ENCODE measurements around the gene IL1RAPL2.

Gene IL1RAPL2

GRCh38 chrX:105241056-105241455 lies 675.1 kb downstream of the IL1RAPL2 start:
- Histone ChIP-seq H3K79me2 (ENCODE audit: control insufficient read depth, low read length) (no peaks in the 10 kb centered on the region), H3K4me1 (ENCODE audit: control insufficient read depth, low read length) (no peaks in the 10 kb centered on the region), H3K4me2 (ENCODE audit: low read length) (no peak overlapping the region), H3K9me2 (replicated peaks; ENCODE audit: control insufficient read depth, low read length) (no peaks in the 10 kb centered on the region), H3F3A (ENCODE audit: control insufficient read depth, insufficient read depth) (no peaks in the 10 kb centered on the region), H3K27ac (ENCODE audit: low read depth, low read length) (no peak overlapping the region), H4K20me1 (ENCODE audit: control insufficient read depth, insufficient read depth, low read depth, low read length) (no peaks in the 10 kb centered on the region), H3K27me3 (ENCODE audit: control insufficient read depth, low read length) (no peaks in the 10 kb centered on the region), H3K9me3 (ENCODE audit: control insufficient read depth, insufficient read depth, low read length) (no peaks in the 10 kb centered on the region), H3K4me3 (ENCODE audit: low read length) (no peak overlapping the region), H3K36me3 (ENCODE audit: control insufficient read depth, low read length) (no peaks in the 10 kb centered on the region)
- no peak for TF ChIP-seq EZH2phosphoT487 (IDR thresholded peaks at IDR 0.05; ENCODE audit: borderline replicate concordance, low read length)
- TF ChIP-seq, protein P1, sequence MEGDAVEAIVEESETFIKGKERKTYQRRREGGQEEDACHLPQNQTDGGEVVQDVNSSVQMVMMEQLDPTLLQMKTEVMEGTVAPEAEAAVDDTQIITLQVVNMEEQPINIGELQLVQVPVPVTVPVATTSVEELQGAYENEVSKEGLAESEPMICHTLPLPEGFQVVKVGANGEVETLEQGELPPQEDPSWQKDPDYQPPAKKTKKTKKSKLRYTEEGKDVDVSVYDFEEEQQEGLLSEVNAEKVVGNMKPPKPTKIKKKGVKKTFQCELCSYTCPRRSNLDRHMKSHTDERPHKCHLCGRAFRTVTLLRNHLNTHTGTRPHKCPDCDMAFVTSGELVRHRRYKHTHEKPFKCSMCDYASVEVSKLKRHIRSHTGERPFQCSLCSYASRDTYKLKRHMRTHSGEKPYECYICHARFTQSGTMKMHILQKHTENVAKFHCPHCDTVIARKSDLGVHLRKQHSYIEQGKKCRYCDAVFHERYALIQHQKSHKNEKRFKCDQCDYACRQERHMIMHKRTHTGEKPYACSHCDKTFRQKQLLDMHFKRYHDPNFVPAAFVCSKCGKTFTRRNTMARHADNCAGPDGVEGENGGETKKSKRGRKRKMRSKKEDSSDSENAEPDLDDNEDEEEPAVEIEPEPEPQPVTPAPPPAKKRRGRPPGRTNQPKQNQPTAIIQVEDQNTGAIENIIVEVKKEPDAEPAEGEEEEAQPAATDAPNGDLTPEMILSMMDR (IDR thresholded peaks at IDR 0.05; ENCODE audit: low read depth, low read length, poor library complexity, severe bottlenecking): no peak

DNA sequence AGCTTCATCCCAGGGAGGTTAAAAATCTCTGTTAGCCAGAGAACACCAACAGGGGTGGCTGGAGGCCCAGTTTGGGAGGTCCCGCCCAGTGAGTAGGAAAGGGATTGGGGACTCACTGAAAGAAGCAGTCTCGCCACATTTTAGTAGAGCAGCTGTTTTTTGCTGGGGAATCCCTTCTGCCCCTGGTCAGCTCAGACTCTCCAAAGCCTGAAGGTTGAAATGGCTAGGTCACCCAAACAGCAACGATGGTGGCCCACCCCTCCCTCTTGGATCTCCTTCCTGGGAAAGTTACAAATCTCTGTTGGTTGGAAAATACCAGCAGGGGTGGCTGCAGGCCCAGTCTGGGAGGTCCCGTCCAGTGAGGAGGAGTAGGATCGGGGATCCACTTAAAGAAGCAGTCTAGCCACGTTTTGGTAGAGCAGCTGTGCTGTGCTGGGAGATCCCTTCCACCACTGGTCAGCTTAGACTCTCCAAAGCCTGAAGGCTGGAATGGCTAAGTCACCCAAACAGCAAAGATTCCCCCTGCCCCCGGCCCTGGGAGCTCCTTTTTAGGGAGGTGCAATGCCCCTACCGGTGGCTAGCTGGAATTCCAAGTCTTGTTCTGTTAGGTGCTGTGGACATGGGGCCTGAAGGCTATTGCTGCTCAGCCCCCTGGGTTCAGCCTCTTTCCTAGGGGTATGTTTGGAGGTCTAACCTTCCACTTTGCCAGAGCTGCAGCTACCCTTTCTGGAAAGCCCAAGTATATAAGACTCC lies 694.5 kb downstream of the IL1RAPL2 start:
- Histone ChIP-seq H3K36me3 (ENCODE audit: control insufficient read depth, low read length) (no peaks in the 10 kb centered on the region), H3K4me1 (ENCODE audit: control insufficient read depth, low read length) (no peaks in the 10 kb centered on the region), H3K9me3 (ENCODE audit: control insufficient read depth, insufficient read depth, low read length) (no peaks in the 10 kb centered on the region), H3K27ac (ENCODE audit: low read depth, low read length) (no peak overlapping the region), H3K4me2 (ENCODE audit: low read length) (no peak overlapping the region), H3K4me3 (ENCODE audit: low read length) (no peak overlapping the region), H4K20me1 (ENCODE audit: control insufficient read depth, insufficient read depth, low read depth, low read length) (no peaks in the 10 kb centered on the region), H3K27me3 (ENCODE audit: control insufficient read depth, low read length) (no peaks in the 10 kb centered on the region), H3F3A (ENCODE audit: control insufficient read depth, insufficient read depth) (no peaks in the 10 kb centered on the region), H3K9me2 (replicated peaks; ENCODE audit: control insufficient read depth, low read length) (no peaks in the 10 kb centered on the region), H3K79me2 (ENCODE audit: control insufficient read depth, low read length) (no peaks in the 10 kb centered on the region)
- TF ChIP-seq, protein P1 (IDR thresholded peaks at IDR 0.05; ENCODE audit: low read depth, low read length, poor library complexity, severe bottlenecking): no peak
- no peak for TF ChIP-seq EZH2phosphoT487 (IDR thresholded peaks at IDR 0.05; ENCODE audit: borderline replicate concordance, low read length)

GRCh38 chrX:105263171-105263570 lies 697.2 kb downstream of the IL1RAPL2 start:
- Histone ChIP-seq H3K4me1 (ENCODE audit: control insufficient read depth, low read length) (no peaks in the 10 kb centered on the region), H3K9me2 (replicated peaks; ENCODE audit: control insufficient read depth, low read length) (no peaks in the 10 kb centered on the region), H3K9me3 (ENCODE audit: control insufficient read depth, insufficient read depth, low read length) (no peaks in the 10 kb centered on the region), H3K4me3 (ENCODE audit: low read length) (no peak overlapping the region), H3K27me3 (ENCODE audit: control insufficient read depth, low read length) (no peaks in the 10 kb centered on the region), H3K36me3 (ENCODE audit: control insufficient read depth, low read length) (no peaks in the 10 kb centered on the region), H3F3A (ENCODE audit: control insufficient read depth, insufficient read depth) (no peaks in the 10 kb centered on the region), H4K20me1 (ENCODE audit: control insufficient read depth, insufficient read depth, low read depth, low read length) (no peaks in the 10 kb centered on the region), H3K4me2 (ENCODE audit: low read length) (no peak overlapping the region), H3K27ac (ENCODE audit: low read depth, low read length) (no peak overlapping the region), H3K79me2 (ENCODE audit: control insufficient read depth, low read length) (no peaks in the 10 kb centered on the region)
- TF ChIP-seq, protein P1 (IDR thresholded peaks at IDR 0.05; ENCODE audit: low read depth, low read length, poor library complexity, severe bottlenecking): no peak
- no peak for TF ChIP-seq EZH2phosphoT487 (IDR thresholded peaks at IDR 0.05; ENCODE audit: borderline replicate concordance, low read length)

Measured in DOHH2 (cell line).